HL-60/S4 treated with retinoic acid at 250 ng/mL for 4 days and 3 days (cell line): ENCODE measurements around the gene SPTBN5.

ENCODE experiments used
- in situ Hi-C: fragments of 300-500 bp; cut with MboI; formaldehyde crosslinking; loops from 2 replicates; pipeline ENCODE4 v1.7.0; 2022; ENCODE audit warnings: low sequenced_read_pairs

Gene SPTBN5

DNA sequence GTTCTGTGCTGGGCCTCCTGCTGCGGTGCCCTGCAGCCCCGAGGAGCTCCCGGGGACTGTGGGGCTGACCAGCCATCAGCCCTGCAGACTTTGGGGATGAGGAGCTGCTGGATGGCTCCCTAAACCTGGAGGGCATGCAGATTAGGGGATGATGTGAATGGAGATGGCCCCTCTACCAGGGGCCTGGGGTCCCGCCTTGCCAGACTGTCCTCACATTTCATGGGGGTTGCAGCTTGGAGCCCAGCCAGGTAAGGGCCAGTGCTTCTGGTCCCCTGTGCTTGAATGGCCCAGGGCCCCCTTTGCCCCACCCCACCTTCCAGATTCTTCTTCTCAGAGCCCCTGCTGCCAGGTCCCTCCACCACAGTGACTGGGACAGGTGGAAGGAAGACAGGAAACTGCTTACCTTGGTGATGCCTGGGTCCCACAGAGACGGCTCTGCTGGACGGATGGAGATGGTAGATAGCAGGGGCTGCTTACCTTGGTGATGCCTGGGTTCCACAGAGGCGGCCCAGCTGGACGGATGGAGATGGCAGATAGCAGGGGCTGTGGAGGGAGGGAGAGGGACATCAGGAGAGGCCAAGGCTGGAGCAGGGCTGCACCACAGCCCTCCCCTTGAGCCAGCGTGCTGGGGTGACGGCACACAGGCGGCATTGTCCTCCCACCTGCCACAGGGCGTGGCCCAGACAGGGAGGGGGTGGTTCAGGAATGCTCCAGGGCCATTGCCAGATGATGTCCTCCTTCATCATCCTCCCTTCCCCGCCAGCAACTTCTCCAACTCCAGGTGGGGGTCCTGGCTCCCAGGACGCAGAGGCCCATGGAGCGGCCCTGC is at the start of gene SPTBN5:
SPTBN5 (minus strand) TSS at position 632 of the 829 bp plus-strand sequence; CDS start at position 76, 556 bp downstream.
- in situ Hi-C loops: no loop called here

DNA sequence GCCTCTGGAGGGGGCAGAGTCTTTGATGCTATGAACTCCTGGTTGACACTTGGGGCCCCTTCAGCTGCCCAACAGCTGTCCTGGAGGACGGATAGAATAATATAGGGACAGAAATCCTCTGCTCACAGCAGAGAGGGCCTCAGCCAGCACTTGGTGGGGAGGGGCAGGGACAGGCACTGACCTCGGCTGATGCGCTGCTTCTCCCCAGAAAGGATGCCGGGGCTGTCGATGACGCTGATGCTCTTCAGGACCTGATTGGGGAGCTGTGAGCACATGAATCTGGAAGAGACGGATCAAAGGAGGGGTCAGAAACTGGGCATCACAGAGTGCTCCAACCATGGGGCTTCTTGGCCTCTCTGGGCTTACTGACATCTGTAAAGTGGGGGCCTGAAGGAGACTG is 49.0 kb upstream of the SPTBN5 start:
- in situ Hi-C loops: no loop called here

DNA sequence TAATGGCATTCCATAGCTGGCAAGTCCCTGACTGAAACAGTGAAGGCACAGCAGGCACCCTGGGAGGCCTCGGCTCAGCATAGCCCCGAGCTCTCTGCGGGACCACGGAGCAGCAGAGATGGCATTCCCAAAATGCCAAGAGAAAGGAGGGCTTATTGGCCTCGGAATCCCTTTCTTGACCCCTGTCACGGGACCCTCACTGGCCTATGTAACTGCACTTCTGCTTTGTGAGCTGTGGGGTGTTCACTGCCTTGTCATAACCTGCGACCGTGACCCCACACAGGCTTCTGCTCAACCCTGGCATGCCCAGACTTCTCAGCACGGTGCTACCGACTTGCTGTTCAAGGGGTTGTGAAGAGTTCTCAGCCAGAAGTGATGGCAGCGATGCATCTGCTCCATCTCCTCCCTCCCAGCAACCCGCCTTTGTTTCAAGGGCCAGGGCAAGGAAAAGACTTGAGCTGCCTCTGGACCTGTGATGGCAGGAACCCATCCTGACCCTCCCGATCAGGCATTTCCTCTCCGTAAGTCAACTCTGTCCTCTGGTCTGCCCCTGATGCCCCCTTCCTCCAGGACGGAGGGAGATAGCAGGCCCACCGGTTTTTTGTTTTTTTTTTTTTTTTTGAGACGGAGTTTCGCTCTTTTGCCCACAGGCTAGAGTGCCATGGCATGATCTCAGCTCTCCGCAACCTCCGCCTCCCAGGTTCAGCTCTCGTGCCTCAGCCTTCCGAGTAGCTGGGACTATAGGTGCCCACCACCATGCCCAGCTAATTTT is 48.0 kb upstream of the SPTBN5 start:
- in situ Hi-C loops: no loop called here

GRCh38 chr15:41940441-41940857 is 46.6 kb upstream of the SPTBN5 start:
- in situ Hi-C loops: no loop called here

GRCh38 chr15:41939986-41940385 is 46.1 kb upstream of the SPTBN5 start:
- in situ Hi-C loops: no loop called here

GRCh38 chr15:41937568-41937923 is 43.7 kb upstream of the SPTBN5 start:
- in situ Hi-C loops: no loop called here

GRCh38 chr15:41936649-41937567 is 43.1 kb upstream of the SPTBN5 start:
- in situ Hi-C loops: no loop called here

- in situ Hi-C loops: no loop called here
Measured at GRCh38 chr15:41936155-41936554, 42.3 kb upstream of the SPTBN5 start.

- in situ Hi-C loops: no loop called here
Measured at GRCh38 chr15:41935566-41936020, 41.7 kb upstream of the SPTBN5 start.

GRCh38 chr15:41934843-41935242 is 41.0 kb upstream of the SPTBN5 start:
- in situ Hi-C loops: no loop called here

DNA sequence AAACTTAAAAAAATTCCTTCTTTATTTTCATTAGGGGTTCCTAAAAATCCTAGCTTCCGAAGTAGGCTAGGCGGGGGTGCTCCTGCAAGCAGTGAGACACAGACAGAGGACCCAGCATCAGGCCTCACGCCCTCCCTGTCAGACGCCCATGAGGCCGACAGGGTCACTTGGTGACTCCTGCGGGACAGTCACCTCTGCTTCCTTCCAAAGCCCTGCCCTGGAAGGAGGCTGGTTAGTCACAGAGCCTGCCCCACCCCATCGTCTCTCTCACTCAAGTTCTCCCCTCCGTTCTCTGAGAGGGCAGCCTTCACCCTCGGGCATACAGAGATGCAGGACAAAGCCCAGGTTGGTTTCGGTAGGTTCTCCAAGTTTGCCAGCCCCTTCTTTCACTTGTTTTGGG is 39.9 kb upstream of the SPTBN5 start:
- in situ Hi-C loops: no loop called here

- in situ Hi-C loops: no loop called here
Measured at GRCh38 chr15:41933326-41933725, 39.5 kb upstream of the SPTBN5 start.

DNA sequence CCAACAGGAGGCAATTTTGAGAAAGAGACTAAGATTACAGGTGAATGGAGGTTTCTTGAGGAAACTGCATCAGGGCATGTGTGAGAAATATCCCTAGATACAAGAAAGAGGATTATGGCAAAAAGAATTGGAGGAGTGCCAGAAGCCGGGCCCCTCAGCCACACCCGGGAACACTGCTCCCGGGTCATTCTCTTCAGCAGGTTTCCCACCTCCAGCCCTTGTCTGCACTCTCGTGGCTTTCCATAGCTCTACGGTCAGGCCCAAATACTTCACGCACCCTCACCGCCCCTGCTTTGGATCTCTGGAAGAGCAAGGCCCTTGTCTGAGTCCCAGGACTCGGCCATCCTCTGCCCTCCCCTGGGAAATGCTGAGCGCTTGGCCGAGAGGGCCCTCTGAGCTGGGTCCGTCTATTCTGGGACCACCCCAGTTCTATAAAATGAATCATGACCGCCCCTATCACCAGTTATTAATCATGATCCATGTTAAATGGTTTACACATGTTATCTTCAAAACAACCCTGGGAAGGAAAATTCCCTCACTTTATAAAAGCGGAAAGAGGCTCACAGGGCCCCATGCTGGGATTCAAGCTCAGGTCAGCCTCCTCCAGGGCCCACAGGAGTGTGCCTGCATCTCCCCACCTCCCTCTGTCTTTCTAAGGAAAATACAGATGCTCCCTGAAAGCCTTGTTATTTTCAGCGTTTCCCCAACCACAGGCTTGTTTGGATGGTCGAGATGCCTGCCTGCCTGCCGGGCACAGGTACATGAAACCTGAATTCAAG is 38.8 kb upstream of the SPTBN5 start:
- in situ Hi-C loops: no loop called here

DNA sequence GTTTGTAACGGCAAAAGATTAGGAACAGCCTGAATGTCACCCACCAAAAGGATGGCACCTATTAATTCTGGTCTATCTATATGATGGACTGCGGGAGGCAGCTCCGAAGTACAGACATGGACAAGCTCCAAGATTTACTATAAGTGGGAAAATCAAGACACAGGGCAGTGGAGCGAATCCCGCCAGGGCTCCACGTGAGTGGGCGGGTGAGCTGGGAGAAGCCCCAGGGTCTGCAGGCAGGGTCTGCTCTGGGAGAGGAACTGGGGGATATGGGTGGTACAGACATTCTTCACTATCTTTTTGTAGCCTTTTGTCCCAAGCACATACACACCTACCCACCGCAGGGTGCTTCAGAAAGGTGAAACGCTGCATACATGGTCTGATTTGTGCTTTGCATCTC is 38.2 kb upstream of the SPTBN5 start:
- in situ Hi-C loops: no loop called here

GRCh38 chr15:41930867-41931222 is 37.0 kb upstream of the SPTBN5 start:
- in situ Hi-C loops: no loop called here

GRCh38 chr15:41930221-41930866 is 36.5 kb upstream of the SPTBN5 start:
- in situ Hi-C loops: no loop called here

- in situ Hi-C loops: no loop called here
Measured at GRCh38 chr15:41928637-41929620, 35.1 kb upstream of the SPTBN5 start.

DNA sequence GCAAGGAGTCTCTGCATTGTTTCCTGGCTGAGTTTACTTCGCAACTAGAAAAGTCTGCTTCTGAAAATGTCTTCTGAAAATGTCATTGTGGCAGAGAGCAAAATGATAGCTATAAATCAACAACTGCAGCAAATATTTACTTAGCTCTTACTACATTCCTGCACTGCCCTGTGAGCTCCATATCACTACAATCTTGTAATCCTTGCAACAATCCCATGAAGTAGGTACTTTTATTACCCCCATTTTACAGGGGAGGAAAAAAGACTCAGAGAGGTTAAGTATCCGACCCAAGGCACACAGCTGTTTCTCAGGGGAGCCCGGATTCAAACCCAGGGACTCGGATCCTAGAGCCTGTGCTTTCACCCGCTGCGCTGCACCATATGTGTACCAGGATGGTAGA is 34.2 kb upstream of the SPTBN5 start:
- in situ Hi-C loops: no loop called here

DNA sequence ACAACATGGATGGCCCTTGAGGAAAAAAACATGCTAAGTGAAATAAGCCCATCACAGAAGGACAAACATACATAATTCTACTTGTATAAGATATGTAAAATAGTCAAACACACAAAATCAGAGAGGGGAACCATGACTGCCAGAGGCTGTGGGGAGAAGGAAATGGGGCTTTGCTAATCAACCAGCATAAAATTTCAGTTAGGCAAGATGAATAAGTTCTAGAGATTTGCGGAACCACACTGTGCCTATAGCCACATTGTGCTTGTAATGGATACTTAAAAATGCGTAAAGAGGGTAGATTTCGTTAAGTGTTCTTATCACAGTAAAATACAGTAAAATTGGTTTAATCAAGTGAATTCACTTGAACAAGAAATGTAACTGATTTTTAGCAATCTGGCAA is 33.7 kb upstream of the SPTBN5 start:
- in situ Hi-C loops: no loop called here
